Kidney glomerular epithelial cell (primary cell): Measurements from ENCODE around the gene AUTS2.

ENCODE experiments used
- DNase-seq: peaks from one replicate; lab custom pipeline; 2025; lab: John Stamatoyannopoulos, UW

Gene AUTS2

DNA sequence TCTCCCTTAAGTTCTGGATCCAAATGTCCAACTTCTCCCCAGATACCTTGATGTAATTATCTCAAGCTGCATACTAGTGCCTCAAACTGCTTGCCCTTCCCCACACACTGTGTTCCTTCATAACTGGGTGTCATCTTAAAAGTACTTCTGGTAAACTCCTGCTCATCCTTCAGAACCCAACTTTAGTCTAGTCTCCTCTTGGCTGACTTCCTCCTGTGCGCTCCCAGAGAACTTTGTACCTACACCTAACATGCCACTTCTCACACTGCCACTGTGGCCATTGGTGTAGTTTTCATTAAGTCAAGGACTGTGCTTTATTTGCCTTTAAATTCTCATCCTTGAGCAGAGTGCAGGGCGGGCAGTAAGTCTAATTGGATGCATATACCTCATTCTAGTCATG lies 958.5 kb downstream of the AUTS2 start:
- DNase-seq = no peak

DNA sequence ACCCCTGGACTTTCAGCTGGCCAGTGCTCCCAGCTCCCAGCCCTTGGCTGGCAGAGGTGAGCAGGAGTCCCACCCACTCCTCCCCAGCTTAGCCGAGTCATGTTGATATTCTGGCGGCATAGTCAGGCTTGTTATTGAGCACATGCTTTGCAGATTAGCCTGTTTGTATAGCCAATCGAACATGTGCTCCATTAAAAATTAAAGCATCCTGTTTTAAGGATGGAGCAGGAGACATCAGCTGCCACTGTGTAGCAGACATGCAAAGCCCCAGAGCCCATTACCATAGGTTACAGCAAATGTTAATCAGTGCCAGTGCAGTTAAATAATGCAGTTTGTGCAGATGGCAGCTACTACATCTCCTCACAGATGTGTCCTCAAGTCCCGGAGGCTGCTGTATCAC lies 959.1 kb downstream of the AUTS2 start:
- DNase-seq = no peak

DNA sequence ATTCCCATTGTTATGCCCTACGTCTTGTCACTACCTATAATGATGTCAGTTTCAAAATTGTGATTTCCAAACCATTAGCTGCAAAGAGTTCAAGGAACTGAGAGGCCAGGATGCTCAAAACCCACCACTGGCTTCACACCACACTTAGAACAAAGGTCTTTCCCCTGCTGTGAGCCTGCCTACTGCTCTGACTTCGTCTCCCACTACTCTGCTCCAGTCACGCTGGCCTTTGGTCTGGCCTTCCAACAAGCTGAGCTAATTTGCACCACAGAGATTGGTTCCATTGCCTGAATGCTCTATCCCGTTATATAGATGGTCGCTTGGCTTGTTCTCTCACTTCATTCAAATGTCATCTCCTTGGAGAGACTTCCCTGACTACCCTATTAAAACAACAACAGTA lies 961.5 kb downstream of the AUTS2 start:
- DNase-seq = no peak

DNA sequence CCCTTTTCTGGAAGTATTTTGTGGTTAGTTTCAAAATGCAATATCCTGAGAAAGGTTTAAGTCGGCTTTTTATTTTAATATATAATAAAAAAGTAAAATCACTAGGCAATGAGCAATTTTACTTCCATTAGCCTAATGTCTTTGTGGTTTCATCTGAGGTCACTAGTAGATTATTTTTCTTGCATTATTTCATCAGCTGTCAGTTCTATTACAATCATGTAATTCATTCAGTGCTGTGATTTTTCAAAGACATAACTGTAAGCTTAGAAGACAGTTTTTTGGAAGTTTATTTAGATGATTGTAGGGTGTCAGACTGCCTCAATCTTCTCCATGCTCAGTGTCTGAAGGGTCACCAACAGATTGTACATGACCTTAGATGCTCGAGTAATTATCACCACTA lies 965.7 kb downstream of the AUTS2 start:
- no peak for DNase-seq

DNA sequence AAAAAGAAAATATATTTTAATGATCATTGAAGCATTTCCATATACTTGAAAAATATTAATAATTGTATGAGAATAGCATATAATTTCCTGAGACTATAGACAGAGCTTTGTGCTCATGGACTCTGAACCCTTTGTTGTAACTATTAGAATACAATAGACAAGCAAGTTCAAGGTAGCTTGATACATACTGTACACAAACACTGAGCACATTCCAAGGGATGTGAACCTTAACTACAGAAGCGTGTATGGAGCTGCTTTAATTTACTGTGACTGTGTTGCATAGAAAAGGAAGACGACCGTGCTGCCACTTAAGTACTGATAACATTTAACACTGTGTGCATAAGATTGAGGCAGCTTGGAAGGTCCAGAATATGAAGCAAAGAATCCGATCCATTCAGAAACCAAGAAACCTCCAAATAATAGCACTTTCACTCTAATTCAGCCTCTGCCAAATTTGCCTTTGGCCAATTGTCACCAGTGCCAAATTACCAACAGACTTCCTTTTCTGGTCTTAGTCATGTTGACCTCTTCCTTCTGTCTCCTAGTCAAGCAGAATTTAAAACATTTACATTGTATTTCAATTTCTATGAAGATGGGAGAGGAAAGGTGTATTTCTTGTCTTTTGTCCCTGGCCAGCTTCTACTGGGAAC lies 967.6 kb downstream of the AUTS2 start:
- no peak for DNase-seq

DNA sequence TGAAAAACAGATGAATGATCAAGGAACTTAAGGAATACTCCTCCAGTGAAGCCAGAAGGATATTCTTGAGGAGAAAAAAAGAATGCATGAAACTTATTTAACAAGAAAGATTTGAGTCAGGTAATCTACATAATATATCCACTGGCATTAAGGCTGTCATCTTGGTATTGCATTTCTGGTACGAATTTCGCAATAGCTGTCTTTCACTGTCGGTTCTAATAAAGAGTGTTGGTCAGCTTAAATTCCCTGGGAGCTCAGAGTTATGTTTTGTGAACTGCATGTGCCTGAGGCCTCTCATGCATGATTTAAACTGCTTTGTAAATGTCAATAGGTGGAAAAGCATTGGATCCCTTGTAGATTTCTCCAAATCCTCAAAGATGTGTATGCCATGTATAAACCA lies 968.4 kb downstream of the AUTS2 start:
- DNase-seq = no peak

DNA sequence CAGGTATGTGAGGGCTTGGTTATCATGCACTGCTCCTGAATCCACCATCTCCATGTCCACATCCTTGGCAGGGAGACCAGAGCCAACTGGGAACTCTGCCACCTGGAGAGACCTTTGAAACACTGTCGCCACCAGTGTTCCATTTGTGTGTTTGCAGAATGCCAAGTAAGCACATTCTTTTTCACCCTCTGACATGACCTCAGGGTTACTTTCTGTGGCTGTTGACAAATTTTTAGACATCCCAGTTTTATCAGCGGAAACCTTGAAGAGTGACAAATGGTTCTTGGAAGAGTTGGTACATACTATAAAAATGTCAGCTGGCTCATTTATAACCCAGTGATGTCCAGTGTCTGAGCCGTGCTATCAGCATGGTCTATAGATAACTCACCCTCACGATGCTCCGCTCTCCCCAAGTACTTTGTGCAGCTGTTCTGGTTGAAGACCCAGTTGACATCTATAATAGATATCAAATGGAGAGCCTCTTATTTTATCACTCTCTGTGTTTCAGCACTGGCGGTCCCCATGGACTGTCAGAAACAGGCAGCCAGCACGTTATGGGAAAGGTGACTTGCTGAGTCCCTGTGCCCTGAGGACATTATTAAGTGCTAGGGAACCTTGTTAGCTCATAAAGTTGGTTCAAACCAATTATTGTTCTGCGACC lies 970.5 kb downstream of the AUTS2 start:
- DNase-seq = no peak

DNA sequence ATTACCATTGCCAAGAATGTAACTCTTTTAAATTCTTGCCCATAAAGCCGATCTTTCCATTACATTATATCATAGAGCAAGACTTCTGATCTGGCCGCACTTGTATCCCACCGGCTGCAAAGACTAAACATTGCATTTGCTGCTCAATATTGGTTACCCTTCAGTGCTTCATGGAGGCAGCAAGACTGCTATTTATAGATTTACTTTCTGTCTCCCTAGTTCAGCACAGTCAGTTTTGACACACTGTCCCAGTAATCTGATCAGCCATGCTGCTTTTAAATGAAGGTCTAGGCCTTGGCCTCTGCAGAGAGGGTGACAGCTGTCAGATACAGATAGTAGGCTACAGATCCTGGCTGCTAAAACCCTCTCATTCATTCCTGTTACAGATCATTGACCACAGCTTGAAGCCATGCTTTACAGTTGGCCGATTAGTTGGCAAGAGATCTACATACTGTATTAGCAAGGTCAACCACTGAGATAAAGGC lies 971.1 kb downstream of the AUTS2 start:
- DNase-seq = peak; percentile 57

DNA sequence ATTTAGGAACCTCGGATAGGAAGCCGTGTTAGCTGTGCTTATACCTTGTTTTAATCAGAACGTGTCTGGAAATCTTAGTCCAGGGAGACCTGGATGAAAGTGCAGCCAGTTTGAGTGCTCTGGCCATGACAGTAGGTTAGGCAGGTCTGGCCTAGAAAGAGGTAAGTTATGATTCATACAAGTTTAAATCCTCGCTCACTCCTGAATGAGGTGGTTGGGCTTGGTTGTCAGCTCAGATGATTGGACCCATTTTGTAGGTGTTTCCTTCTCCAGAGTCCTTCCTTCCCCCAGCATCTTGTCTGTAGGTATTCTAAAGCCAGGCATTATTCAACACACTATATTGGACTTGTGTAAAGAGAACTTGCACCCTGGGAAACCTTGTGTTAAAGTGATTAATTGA lies 971.8 kb downstream of the AUTS2 start:
- DNase-seq = no peak

DNA sequence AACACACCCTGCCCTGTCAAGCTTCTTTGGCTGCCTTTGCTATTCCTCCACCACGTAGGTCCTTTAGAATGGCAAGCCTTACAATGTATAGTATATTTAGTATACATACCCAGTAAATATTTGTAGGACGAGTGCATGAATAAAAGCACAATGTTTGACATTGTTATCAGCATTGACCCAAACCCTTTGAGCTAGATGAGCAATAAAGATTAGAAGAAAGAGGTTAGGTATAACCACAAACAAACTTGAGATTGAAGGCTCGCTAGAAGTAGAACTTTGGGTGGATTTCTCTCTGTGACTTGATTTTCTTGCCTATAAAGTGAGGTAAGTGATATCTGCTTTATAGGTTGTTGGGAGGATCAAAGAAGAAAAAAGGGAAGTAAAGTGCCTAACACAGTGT lies 972.7 kb downstream of the AUTS2 start:
- DNase-seq = no peak

DNA sequence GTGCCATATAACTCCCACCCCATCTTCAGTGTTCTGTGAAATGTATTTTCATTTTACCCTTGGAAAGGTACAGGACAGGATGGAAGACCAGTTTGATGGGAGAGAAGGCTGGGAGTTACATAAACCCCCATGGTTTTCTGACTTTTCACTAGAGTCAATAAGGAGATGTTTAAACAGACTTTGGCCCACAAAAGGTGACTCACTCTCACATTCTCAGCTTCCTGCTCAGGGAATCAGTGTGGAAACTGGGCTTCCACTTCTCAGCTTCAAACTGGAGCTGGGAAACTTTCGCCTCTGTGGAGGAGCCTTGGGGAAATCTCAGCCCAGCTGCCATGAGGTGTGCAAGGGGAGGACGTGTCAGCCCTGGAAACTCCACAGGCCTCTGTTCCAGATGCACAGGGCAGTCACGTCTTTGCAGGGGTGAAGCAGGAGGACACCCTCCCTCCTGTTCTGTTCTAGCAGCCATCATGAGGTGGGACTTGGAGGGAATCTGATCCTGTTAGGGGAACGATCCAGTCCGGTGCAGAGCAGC lies 973.2 kb downstream of the AUTS2 start:
- DNase-seq = peak; percentile 51

DNA sequence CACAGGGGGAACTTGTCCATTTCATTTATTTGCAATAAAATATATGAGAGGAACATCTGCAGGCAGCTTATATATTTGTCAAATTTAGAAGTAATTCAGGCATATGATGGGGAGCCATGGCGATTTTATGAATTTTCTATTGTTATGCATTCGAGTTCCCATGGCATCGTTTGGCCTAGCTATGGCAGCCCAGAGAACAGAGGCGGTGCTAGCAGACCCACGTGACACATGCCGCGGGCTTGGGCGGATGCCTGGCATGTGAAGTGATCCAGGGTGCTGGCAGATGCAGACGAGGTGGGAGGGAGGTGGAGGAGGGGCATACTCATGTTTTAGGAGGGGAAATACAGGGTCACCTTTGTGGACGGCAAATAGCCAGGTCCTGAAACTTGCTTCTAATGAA lies 973.7 kb downstream of the AUTS2 start:
- no peak for DNase-seq

DNA sequence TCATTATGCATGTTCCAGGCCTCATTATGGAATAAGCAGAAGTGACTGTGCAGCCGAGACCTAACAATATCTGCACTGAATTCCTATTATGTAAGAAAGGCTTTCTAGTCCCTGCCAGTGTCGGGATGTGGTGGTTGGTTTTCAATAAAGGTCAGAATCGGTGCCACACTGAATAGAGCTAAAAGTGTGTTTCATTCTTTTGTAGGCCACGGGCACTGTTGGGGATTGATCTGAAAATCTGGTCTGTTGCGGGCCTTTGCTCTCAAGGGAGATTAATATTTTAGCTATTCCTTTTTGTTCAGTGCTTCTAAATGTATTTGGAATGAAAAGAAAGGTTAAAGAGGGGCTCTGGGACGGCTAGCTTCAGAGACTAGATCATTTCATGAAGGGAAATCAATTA lies 974.3 kb downstream of the AUTS2 start:
- no peak for DNase-seq

DNA sequence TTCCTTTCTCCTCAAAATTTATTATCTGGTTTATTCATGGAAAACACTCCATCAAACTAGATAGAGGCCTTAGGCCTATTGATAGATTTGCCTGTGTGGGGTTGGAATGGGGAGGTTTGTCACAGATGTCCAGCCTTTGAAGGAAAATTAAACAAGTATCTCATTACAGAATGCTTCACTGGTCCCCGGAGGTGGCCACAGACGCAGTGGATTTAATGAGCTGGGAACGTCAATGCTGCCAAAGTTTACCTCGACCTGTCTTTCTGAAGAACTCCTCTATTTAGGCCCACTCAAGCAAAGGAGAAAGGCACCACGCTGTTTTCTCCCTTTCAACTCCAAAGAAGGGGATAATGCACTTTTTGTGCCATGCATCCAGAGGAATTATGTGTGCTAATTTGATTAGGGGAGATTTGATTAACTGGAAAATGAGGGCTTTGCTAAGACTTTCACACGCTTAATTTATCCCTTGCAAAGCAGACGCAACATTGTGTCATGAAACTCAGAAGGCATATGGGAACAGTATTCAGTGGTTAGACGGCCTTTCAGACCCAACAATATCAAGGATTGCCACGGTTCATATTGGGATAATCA lies 974.9 kb downstream of the AUTS2 start:
- DNase-seq = no peak

DNA sequence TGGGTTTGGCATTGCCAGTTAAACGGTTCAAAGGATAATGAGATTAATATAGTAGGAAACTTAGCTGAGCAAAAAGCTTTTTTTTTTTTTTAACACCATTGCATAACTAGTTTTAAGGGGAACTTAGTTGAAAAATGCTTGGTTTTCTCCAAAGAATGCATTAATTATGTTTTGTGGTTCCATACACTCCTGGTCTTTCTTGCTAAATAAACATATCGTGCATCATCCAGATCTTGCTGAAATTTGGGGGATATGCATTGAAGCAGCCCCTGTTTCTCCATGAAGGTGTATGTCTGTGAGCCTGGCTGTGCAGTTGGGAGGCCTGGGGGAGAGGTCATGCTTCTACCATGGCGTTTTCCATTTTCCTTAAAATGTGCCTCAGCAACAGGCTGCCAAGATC lies 975.4 kb downstream of the AUTS2 start:
- no peak for DNase-seq

DNA sequence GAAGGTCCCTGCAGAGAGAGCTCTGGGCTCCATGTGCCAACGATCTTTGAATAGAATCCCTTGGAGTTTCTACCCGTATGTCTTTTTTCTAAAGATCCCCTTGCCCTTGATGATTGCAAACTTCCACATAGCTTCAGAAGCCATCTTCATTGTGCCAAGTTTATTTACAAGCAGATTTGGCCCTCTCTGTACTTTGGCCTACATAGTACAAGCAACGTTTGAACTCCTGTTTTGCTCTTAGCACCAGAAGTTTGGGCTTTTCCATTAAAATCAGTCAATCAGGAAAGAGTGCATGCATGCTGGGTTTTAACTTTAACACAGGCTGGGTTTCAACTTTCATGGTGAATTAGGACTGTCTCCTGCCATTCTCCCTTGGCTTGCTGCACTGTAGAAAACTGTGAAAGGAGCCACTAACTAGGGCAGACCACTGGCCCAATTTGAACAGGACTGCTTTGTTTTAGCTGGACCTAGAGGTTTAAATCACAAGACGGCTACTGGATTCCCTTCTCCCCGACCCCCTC lies 976.1 kb downstream of the AUTS2 start:
- no peak for DNase-seq

DNA sequence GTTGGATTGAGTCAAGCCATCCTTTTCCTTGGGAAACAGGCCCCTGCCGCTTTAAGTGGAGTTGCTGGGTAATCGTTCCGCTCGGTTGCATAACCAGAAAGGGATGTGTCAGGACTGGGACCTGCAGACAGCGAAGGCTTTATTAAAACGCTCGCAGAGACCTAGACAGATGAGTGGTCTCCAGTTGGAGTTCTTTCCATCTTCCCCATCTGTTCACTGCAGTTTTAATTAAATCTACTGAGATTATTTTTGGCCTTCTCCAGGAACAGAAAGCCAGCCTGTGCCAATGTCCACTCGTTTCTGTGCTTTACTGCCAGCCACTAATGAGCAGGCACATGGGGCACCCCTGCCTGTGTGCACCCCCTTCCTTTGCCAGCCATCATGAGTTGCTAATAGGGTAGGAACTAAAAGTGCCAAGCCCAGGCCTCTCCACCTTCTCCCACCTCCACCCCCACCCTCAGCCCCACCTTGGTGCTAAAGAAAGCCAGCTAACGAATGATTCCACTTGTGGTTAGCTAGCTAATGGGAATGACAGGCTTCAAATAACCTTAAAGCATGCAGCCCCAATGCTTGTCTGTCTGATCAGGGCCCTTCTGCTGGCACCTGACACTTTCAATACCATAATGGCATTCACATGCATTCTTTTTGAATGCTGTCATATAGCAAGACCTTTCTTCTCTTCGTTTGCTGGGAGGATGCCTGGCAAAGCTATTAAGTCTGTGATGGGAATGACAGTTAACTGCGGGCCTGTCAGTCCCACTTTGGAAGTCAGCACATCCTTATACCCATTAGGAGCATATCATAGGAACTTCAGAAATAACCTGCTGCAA lies 976.9 kb downstream of the AUTS2 start:
- peak; percentile 69 for DNase-seq

DNA sequence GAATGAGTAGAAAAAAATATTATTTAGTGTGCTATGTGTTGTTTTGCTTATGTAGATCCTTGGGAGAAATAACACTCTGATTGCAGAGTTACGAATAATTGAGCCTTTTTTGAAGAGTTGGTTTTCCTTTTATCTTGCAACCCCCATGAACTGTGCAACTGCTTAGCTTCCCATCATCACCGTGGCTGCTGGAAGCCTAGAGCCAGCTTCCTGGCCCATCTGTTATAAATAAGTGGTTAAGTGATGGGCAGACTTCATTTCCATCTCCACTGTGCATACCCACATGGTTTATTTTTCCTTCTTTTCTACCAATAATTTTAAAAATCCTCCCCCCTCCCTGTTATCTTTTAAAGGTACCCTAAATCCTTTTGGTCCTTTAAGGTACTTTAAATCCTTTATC lies 978.8 kb downstream of the AUTS2 start:
- DNase-seq = no peak

DNA sequence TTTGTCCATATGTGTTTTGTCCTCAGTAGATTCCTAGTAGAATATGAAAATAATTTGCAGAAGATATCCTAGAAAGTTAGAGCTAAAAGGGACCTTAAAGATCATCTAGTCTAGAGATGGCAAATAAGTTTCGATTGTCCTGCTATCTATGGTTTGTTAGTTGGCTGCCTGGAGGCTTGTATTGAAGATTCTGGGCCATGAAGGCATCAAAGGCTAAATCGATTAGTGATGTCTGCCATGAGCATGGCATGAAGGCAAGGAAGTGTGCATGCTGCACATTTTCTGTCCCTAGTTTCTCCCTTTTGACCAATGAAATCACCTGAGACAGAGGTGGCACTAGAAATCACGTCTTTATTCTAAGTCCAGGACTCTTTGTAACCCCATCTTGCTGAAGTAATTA lies 979.9 kb downstream of the AUTS2 start:
- no peak for DNase-seq

DNA sequence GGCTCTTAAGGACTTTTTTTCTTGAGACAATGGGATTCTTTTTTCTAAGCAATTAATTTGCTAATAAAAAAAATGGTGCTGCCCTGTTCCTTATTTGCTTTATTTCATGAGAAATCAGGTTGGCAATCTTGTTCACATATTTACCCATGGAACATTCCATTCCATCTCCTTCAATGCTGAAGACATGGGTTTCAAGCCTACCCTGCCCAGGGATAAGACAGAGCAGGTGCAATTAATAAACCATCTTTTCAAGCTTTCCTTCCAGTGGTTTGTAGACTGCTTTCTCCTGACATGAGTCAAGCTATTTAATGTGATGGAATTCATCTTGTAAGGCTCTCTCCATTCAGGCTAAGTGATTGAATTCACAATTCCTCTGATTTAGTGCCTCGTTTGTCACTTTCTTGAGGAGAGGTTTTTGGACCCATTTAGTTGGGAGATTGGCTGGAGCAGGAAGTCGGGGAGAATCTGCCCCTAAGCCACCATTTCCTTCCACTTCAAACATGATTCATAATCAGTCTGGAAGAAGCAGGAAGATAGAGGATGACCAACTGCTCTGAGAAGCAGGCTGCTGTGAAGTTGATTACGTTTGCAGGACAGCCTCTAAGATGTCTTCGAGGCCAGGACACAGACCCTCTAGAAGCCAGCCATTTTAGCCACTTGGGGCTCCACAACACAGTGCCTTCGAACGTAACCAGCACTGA lies 981.3 kb downstream of the AUTS2 start:
- DNase-seq = no peak

DNA sequence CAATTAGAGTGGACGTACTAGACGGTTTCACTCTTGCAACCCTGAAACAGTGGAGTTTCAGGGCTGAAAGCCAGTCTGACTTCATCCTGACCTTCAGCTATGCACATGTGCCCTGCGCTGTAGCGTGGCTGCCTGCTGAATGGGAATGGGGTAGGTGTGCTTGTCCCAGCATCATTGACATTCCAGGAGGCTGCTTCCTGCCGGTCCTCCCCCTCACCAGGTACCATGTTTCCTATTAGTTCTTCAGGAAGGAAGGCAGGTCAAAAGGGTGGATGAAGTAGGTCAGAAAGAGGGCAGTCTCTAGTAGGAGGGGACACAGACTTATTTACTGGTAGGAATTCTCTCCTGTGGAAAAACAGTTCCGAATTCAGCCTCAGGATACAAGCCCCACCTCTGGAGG lies 981.9 kb downstream of the AUTS2 start:
- no peak for DNase-seq
